NCI-H2107 treated with DMSO at 0.1 percent for 48 hours (cell line): ENCODE results near the gene CD4.

ENCODE experiments used
- DNase-seq: peaks from one replicate; lab custom pipeline; 2025; ENCODE audit not compliant: unreplicated experiment; lab: John Stamatoyannopoulos, UW

The CD4 gene

GRCh38 chr12:6765048-6765633, 24.2 kb upstream of the CD4 start:
- peak; percentile 71 for DNase-seq

DNA sequence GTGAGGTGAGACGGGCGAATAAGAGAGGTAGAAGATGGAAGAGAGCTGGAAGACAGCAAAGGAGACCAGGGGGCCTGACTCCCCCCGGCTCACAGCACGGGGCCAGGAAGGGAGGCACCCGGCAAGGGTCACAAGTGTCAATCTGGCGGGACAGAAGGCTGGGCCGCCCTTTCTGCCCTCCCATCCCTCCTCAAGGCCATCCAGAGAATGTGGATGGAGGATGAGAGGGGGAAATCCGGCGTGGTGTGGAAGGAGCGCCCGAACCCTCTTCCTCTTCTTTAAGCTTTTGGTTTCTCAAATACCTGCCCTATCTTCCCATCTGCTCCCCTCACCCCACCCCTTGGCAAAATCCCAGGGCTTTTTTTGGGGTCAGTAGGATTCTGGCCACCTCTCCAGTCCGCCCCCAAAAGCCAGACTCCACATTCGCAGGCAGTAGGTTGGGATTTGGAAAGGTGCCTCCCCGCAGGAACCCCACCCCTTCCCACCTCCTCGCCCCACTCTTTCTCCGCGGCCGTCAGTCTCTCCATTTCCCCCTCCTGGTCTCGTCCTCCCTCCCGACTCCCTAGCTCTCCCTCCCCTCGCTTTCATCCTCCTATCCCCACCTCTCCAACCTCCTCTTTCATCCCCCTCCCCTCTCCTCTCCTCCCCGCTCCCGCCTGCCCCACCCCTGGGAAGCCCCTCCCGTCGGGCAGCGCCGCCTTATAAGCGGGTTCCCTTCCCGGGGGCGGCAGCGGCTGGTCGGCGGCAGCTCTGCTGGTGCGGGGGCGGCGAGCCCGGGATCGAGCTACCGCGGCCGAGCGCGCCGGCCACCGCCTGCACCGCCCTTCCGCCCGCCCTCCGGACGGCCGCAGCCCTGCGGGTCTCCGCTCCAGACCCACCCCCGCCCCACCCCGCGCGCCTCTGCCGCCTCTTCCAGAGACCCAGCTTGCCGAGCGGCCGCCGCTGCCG, 23.4 kb upstream of the CD4 start, which contains the start of gene PTMS:
PTMS (plus strand) TSS at position 730 of the 948 bp plus-strand sequence. CDS start 343 bp downstream, outside the sequence.
- peak; percentile 90 for DNase-seq

- DNase-seq = peak; percentile 15
These were observed 22.5 kb upstream of the CD4 start for GRCh38 chr12:6766651-6767349.

DNA sequence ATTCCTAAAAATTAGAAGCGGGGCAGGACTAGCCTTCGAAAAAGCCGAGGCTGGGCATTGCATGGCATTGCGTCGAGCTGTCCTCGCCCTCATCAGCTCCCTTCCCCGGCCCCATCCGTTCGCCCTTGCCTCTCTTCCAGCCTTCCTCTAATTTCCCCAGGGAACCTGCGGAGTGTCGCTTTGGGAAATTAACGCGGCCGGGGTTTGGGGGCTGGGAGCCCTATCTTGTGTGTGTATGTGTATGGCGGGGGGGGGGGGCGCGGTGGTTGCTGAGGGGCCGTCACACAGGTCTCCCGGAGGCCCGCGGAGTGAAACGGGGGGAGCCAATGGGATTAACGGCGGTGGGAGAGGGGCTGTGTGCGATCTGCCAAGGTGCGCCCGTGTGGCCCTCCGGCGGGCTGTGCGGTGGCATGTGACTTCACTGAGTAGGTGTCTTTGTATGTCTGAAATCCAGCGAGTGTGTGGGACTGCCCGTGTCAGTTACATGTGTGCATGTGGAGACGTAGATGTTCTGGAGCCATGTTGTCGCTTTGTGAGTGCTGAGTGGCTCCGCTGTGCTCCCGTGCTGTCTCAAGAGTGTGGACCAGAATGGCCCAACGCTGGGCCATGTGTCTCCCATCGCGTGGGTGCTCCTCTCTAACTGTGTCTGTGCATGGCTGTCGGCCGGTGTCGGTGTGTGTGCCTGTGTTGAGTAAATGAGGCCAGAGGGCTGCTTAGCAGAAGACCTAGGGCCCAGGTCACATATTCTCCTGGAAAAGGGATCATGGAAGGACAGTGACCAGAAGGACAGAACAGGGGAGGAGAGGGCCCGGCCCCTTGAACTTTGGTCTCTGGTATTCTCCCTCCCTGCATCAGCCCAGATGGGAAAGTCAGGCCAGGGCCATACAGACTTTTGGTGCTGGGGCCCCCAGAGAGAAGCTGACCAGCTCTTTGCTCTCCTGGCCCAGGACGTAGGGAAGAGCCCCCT, 21.7 kb upstream of the CD4 start:
- DNase-seq = peak; percentile 17

GRCh38 chr12:6768437-6768914, 20.9 kb upstream of the CD4 start:
- DNase-seq = no peak

GRCh38 chr12:6768990-6769389, 20.3 kb upstream of the CD4 start:
- DNase-seq = peak; percentile 23

DNA sequence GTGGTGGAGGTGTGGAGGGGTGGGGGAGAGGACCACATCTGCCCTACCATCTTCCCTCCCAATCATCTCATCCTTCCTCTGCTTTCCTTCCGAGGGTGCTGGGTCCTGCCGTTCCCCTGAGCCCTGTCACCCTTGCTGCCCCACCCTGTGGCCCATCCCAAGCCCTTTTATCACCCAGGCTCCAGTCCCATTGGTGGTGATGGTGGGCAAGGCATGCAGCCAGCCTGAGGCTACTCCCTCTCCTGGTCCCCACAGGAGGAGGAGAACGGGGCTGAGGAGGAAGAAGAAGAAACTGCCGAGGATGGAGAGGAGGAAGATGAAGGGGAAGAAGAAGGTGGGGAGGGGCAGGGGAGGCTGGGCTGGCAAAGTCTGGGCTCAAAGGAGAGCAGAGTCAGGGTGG, 19.7 kb upstream of the CD4 start:
- DNase-seq = no peak

DNA sequence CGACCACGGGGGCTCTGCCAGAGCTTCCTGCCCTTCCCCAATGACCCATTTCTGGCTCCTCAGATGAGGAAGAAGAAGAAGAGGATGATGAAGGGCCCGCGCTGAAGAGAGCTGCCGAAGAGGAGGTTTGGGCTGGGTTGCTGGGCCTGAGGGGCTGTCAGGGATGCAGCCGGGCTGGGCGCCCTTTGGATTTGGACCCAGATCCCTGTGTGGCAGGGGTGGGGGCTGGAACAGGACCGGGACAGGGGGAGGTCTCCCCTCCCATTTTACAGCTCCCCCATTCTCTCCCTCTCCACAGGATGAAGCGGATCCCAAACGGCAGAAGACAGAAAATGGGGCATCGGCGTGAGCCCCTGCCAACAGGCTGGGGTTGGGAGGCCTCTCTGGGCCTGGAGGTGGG, 19.2 kb upstream of the CD4 start:
- no peak for DNase-seq

GRCh38 chr12:6770600-6770999, 18.7 kb upstream of the CD4 start:
- no peak for DNase-seq

GRCh38 chr12:6771091-6771495, 18.2 kb upstream of the CD4 start:
- no peak for DNase-seq

DNA sequence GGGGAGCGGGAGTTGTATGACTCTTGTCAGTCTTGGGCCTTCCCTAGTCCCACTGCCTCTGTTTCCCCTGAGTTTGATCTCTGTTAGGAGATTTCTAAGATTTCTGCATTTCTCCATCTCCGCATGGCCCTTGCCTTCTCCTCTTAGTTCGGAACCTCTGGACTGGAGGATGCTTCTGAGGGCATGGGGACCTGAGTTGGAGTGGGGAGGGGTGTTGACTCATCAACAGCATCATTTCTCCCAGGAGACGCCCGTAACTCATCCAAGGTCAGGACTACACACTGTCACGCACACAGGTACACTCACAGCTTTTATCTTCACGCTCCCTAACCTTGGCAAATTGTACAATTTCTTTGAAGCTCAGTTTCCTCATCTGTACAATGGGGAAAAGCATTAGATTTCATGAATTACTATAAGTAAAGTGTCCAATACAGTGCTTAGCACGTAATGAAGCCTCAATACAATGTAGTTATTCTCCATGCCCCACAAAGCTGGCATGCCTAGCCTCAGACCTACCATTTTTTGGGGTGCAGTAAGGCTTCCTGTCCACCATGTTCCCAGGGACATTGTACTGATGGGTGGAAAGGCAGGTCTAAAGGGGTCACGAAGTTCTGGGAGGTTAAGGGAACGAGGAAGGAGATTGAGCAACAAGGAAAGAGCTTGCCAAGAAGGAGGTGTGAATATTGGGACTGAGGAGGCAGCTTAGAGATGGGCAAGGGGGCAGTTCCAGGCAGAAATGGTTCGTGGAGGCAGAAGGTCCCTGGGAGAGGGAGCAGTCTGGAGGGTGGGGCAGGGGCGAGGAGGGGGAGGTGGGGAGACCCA, 17.6 kb upstream of the CD4 start:
- no peak for DNase-seq

GRCh38 chr12:6772331-6772695, 17.0 kb upstream of the CD4 start, which contains the start of gene LAG3:
Gene LAG3 (plus strand): TSS chr12:6772520. CDS start chr12:6772853, 333 bp downstream.
- no peak for DNase-seq

DNA sequence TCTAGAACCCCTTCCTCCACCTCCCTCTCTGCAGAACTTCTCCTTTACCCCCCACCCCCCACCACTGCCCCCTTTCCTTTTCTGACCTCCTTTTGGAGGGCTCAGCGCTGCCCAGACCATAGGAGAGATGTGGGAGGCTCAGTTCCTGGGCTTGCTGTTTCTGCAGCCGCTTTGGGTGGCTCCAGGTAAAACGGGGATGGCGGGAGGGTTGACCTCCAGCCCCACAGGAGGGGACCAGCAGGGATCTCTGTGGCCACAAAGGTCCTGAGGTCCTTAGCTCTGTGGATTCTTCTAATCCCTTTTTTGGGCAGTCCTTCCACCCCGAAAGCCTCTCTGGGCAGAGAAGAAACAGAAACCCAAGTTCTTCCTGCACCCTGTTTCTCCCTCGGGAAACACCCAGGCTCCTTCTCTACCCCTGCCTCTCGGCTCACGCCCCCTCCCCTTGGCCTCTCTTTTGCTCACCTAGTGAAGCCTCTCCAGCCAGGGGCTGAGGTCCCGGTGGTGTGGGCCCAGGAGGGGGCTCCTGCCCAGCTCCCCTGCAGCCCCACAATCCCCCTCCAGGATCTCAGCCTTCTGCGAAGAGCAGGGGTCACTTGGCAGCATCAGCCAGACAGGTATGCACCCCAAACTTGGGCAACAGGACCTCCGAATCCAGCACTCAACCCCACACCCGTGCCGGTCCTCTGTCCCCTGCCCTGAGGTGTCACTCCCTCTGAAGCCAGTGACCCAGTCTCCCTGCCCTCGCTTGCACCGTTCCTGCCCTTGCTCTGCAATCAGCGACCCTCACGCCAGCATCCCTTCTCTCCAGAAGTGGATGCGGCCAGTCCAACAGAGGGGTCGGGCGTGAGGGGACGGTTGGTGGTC, 16.4 kb upstream of the CD4 start:
- DNase-seq = no peak

DNA sequence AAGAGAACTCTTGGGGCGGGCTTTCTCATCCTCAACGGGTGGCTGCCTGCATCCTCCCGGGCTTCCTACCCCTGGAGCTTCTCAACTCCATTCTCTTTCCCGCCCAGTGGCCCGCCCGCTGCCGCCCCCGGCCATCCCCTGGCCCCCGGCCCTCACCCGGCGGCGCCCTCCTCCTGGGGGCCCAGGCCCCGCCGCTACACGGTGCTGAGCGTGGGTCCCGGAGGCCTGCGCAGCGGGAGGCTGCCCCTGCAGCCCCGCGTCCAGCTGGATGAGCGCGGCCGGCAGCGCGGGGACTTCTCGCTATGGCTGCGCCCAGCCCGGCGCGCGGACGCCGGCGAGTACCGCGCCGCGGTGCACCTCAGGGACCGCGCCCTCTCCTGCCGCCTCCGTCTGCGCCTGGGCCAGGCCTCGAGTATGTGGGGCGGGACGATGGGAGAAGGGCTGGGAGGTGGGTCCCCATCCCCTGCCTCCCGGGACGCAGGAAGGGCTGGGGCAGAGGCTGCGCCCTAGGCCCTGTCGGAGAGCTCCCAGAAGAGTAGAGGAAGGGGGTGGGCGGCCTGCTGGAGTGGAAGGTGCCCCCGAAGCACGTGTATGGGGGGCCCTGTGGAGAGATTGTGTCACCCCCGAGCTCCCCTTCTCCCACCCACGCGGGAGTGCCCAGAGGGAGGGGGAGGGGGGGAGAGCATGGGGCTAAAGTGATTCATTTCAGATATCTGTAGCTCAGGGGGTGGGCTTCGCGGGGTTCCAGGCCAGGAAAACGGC, 15.6 kb upstream of the CD4 start:
- DNase-seq = no peak

DNA sequence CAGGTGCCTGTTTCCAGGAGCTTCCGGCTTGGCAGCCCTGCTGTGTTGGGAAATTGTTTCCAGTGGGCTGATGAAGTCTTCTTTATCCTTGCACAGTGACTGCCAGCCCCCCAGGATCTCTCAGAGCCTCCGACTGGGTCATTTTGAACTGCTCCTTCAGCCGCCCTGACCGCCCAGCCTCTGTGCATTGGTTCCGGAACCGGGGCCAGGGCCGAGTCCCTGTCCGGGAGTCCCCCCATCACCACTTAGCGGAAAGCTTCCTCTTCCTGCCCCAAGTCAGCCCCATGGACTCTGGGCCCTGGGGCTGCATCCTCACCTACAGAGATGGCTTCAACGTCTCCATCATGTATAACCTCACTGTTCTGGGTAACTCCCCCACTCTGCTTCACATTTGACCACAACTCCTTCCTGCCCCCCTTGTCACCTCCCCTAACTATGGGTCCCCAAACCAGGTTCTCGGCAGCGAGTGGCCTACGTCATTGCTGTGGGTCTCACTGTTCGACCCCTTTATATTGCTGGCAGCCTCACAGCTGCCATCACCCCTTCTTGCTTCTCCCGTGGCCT, 14.7 kb upstream of the CD4 start:
- no peak for DNase-seq

DNA sequence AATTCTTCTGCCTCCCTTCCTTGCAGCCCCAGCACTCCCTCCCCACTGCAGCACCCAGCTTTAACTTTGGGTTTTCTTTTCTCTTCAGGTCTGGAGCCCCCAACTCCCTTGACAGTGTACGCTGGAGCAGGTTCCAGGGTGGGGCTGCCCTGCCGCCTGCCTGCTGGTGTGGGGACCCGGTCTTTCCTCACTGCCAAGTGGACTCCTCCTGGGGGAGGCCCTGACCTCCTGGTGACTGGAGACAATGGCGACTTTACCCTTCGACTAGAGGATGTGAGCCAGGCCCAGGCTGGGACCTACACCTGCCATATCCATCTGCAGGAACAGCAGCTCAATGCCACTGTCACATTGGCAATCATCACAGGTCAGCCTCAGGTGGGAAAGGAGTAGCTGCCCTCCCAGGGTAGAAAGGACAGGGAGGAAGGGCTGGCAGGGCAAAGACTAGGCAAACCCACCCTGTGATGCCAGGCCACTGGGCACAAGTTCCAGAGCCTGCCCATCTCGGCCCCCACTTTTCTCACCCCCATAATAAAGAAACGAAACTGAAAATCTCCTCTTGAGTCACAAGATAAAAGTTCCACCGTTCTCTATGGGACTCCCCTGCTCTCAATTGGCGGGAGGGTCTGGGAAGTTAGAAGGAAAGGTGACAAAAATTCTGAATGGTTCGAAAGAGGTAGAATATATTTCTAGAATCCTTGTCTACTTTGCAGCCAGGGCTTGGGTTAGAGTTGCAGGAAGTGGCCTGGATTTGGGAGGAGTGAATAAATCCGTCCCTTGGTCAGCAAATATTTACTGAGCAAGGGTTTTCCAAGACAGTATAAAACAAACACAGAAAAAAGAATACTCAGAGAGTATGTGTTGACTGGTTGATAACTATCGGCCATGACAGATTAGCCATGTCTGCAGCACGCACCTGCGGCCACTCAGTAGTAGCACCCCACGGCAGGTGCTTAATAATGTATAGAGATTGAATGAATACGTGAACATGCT, 13.8 kb upstream of the CD4 start:
- no peak for DNase-seq
